Right lobe of liver (tissue), 4 donors: Measurements from ENCODE around the gene GIN1.

Experiments used
- POLR2A ChIP-seq: fragments of 450-650 bp; IDR thresholded peaks from one replicate; pipeline ENCODE4 v1.6.1; 2017; ENCODE audit warnings: antibody characterized with exemption, mild to moderate bottlenecking
- TF ChIP-seq, protein P1 (sequence below), 4 donors: fragments of 200-600 bp in 3 of 4; fragments of 450-650 bp in 1 of 4; IDR thresholded peaks; one replicate each; pipeline versions ENCODE4 v1.5.1 to v1.8.0; 2016 to 2022; ENCODE audit warnings: antibody characterized with exemption in 4 of 4, mild to moderate bottlenecking in 2 of 4
- donor health status: DM: no; HTN: no; CAD: no.
- donor health status: DM: no; HTN: no; CAD: no.
- donor health status: DM: no; HTN: yes; CAD: no.

DNA sequence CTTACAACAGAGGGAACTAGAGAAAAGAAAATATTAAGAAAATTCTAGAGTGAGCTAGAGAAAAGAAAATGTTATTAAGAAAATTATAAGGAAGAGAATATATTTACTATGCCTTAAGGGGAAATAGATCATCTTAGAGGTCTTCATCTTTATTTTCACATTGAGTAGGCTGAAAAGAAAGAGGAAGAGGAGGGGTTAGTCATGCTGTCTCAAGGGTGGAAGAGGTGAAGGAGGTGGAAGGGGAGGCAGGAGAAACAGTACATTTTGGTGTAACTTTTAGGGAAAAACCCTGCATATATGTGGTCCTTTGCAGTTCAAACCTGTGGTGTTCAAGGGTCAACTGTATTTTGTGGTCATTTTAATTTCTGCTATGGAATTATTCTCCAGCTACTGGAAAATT is 46.8 kb upstream of the GIN1 start:
- TF ChIP-seq POLR2A, result no peak
- TF ChIP-seq, protein P1, sequence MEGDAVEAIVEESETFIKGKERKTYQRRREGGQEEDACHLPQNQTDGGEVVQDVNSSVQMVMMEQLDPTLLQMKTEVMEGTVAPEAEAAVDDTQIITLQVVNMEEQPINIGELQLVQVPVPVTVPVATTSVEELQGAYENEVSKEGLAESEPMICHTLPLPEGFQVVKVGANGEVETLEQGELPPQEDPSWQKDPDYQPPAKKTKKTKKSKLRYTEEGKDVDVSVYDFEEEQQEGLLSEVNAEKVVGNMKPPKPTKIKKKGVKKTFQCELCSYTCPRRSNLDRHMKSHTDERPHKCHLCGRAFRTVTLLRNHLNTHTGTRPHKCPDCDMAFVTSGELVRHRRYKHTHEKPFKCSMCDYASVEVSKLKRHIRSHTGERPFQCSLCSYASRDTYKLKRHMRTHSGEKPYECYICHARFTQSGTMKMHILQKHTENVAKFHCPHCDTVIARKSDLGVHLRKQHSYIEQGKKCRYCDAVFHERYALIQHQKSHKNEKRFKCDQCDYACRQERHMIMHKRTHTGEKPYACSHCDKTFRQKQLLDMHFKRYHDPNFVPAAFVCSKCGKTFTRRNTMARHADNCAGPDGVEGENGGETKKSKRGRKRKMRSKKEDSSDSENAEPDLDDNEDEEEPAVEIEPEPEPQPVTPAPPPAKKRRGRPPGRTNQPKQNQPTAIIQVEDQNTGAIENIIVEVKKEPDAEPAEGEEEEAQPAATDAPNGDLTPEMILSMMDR (IDR thresholded peaks at IDR 0.05), result no peak
